Anterior cingulate cortex (tissue), 58 donors: ENCODE data around the gene IGSF23.

Source experiments
- DNase-seq, 58 donors: peaks; one replicate each; lab custom pipeline; 2025; lab: John Stamatoyannopoulos, UW

Gene IGSF23

GRCh38 chr19:44635581-44636438, 22.4 kb downstream of the IGSF23 start:
- no peak for DNase-seq

- no peak for DNase-seq
Measured at GRCh38 chr19:44636439-44637389, 23.4 kb downstream of the IGSF23 start.

- DNase-seq, result no peak
Measured at GRCh38 chr19:44637390-44637764, 24.0 kb downstream of the IGSF23 start.

- no peak for DNase-seq
Measured at GRCh38 chr19:44640518-44640917, 27.2 kb downstream of the IGSF23 start.

- DNase-seq, result no peak
Measured at GRCh38 chr19:44641501-44642265, 28.3 kb downstream of the IGSF23 start.

GRCh38 chr19:44642377-44642776, 29.0 kb downstream of the IGSF23 start:
- DNase-seq, result no peak

- peak in 52 of 58 donors; percentile 16 to 77 (median 50) for DNase-seq
Measured at GRCh38 chr19:44643605-44644401, 30.4 kb downstream of the IGSF23 start, which contains the start of gene PVR. Gene PVR (plus strand): TSS chr19:44643910. CDS start chr19:44644097, 187 bp downstream.

- peak in 3 of 58 donors; percentile 13 to 23 (median 21) for DNase-seq
Measured at GRCh38 chr19:44644402-44645016, 31.1 kb downstream of the IGSF23 start.

GRCh38 chr19:44645407-44646048, 32.2 kb downstream of the IGSF23 start:
- DNase-seq, result no peak

- no peak for DNase-seq
Measured at GRCh38 chr19:44646049-44646416, 32.7 kb downstream of the IGSF23 start.

- DNase-seq, result no peak
Measured at GRCh38 chr19:44647144-44647543, 33.8 kb downstream of the IGSF23 start.

- no peak for DNase-seq
Measured at GRCh38 chr19:44648631-44649251, 35.4 kb downstream of the IGSF23 start.

GRCh38 chr19:44649578-44650145, 36.3 kb downstream of the IGSF23 start:
- no peak for DNase-seq

GRCh38 chr19:44653343-44653742, 40.0 kb downstream of the IGSF23 start:
- DNase-seq, result no peak

GRCh38 chr19:44653977-44654774, 40.8 kb downstream of the IGSF23 start:
- peak in 23 of 58 donors; percentile 2 to 51 (median 8) for DNase-seq

- DNase-seq, result peak in 26 of 58 donors; percentile 1 to 56 (median 14)
Measured at GRCh38 chr19:44657211-44657921, 44.0 kb downstream of the IGSF23 start.
